WTC11 (cell line): ENCODE results near the gene CDK5. TPM values are rescaled to one million over a fixed set of nuclear protein-coding genes. Genes with fewer than 3 reads are reported as not detected.

Experiments used
- ATF1 ChIP-seq: sonication (generic); formaldehyde crosslinking; IDR thresholded peaks from 2 replicates; pipeline ENCODE4 v1.8.1; 2023; ENCODE audit warnings: mild to moderate bottlenecking, moderate library complexity, missing genetic modification reagents
- CTCF ChIP-seq: fragments of 200-600 bp; IDR thresholded peaks from 2 replicates; pipeline ENCODE4 v1.8.0; 2022; ENCODE audit warnings: antibody characterized with exemption
- E2F1 ChIP-seq: sonication (generic); formaldehyde crosslinking; IDR thresholded peaks from 2 replicates; pipeline ENCODE4 v1.8.0; 2022; ENCODE audit warnings: mild to moderate bottlenecking, missing genetic modification reagents
- ELF4 ChIP-seq: sonication (generic); formaldehyde crosslinking; IDR thresholded peaks from 2 replicates; pipeline ENCODE4 v1.8.1; 2022; ENCODE audit warnings: low read depth, mild to moderate bottlenecking, moderate library complexity, missing genetic modification reagents
- ESRRA ChIP-seq: sonication (generic); formaldehyde crosslinking; IDR thresholded peaks from 2 replicates; pipeline ENCODE4 v1.8.1; 2022; ENCODE audit warnings: mild to moderate bottlenecking, missing genetic modification reagents, borderline replicate concordance
- ETV6 ChIP-seq: sonication (generic); formaldehyde crosslinking; IDR thresholded peaks from 2 replicates; pipeline ENCODE4 v1.8.1; 2022; ENCODE audit warnings: mild to moderate bottlenecking, missing genetic modification reagents
- FOXJ3 ChIP-seq: sonication (generic); formaldehyde crosslinking; IDR thresholded peaks from 2 replicates; pipeline ENCODE4 v1.9.0; 2021; ENCODE audit warnings: missing genetic modification reagents, mild to moderate bottlenecking, borderline replicate concordance
- FOXP1 ChIP-seq: sonication (generic); formaldehyde crosslinking; IDR thresholded peaks from 2 replicates; pipeline ENCODE4 v1.8.0; 2022; ENCODE audit warnings: missing genetic modification reagents, mild to moderate bottlenecking, moderate library complexity, borderline replicate concordance
- FOXP4 ChIP-seq: sonication (generic); formaldehyde crosslinking; IDR thresholded peaks from 2 replicates; pipeline ENCODE4 v1.8.0; 2022; ENCODE audit warnings: mild to moderate bottlenecking, missing genetic modification reagents
- HMGXB4 ChIP-seq: sonication (generic); formaldehyde crosslinking; IDR thresholded peaks from 2 replicates; pipeline ENCODE4 v1.8.1; 2023; ENCODE audit warnings: mild to moderate bottlenecking, moderate library complexity, missing genetic modification reagents
- JUN ChIP-seq: sonication (generic); formaldehyde crosslinking; IDR thresholded peaks from 2 replicates; pipeline ENCODE4 v1.8.0; 2023; ENCODE audit warnings: mild to moderate bottlenecking, missing genetic modification reagents
- OVOL2 ChIP-seq: fragments of 250-450 bp; sonication (Bioruptor Pico); IDR thresholded peaks from 2 replicates; pipeline ENCODE4 v1.9.0; 2021; ENCODE audit warnings: mild to moderate bottlenecking, borderline replicate concordance
- RELA ChIP-seq: sonication (generic); formaldehyde crosslinking; IDR thresholded peaks from 2 replicates; pipeline ENCODE4 v1.8.1; 2022; ENCODE audit warnings: missing genetic modification reagents, mild to moderate bottlenecking, borderline replicate concordance
- RORB ChIP-seq: fragments of 250-450 bp; sonication (Bioruptor Pico); IDR thresholded peaks from 2 replicates; pipeline ENCODE4 v1.9.0; 2021; ENCODE audit warnings: mild to moderate bottlenecking
- SP1 ChIP-seq: sonication (generic); formaldehyde crosslinking; conservative IDR thresholded peaks from 2 replicates; pipeline ENCODE4 v1.8.1; 2022; ENCODE audit warnings: missing genetic modification reagents
- STAT6 ChIP-seq: sonication (generic); formaldehyde crosslinking; conservative IDR thresholded peaks from 2 replicates; pipeline ENCODE4 v1.8.1; 2023; ENCODE audit warnings: mild to moderate bottlenecking, low read depth, missing genetic modification reagents, moderate library complexity
- USF1 ChIP-seq: sonication (generic); formaldehyde crosslinking; IDR thresholded peaks from 2 replicates; pipeline ENCODE4 v1.8.0; 2022; ENCODE audit warnings: mild to moderate bottlenecking, missing genetic modification reagents
- ZNF138 ChIP-seq: sonication (generic); formaldehyde crosslinking; conservative IDR thresholded peaks from 2 replicates; pipeline ENCODE4 v1.8.1; 2022; ENCODE audit warnings: mild to moderate bottlenecking, moderate library complexity, missing genetic modification reagents
- ZNF232 ChIP-seq: sonication (generic); formaldehyde crosslinking; IDR thresholded peaks from 2 replicates; pipeline ENCODE4 v1.8.0; 2022; ENCODE audit warnings: mild to moderate bottlenecking, missing genetic modification reagents
- ZNF281 ChIP-seq: sonication (generic); formaldehyde crosslinking; IDR thresholded peaks from 2 replicates; pipeline ENCODE4 v1.8.0; 2023; ENCODE audit warnings: mild to moderate bottlenecking, missing genetic modification reagents
- ZNF317 ChIP-seq: sonication (generic); formaldehyde crosslinking; IDR thresholded peaks from 2 replicates; pipeline ENCODE4 v1.8.1; 2023; ENCODE audit warnings: low read depth, mild to moderate bottlenecking, moderate library complexity, missing genetic modification reagents, borderline replicate concordance
- ZNF423 ChIP-seq: fragments of 250-450 bp; sonication (Bioruptor Pico); IDR thresholded peaks from 2 replicates; pipeline ENCODE4 v2.1.2; 2022; ENCODE audit warnings: mild to moderate bottlenecking, moderate library complexity
- ZSCAN18 ChIP-seq: fragments of 250-450 bp; sonication (Bioruptor Pico); IDR thresholded peaks from 2 replicates; pipeline ENCODE4 v2.1.2; 2022; ENCODE audit warnings: mild to moderate bottlenecking, moderate library complexity
- total RNA-seq: library from RNA; stranded (reverse); gene quantifications from 3 replicates; pipeline ENCODE4 v1.2.3, GENCODE V29; 2021

CDK5 gene
- total RNA-seq, 1 experiment from 2014 or later = 27.8 TPM

GRCh38 chr7:151087245-151088018, 29.7 kb upstream of the CDK5 start (continued):
- TF ChIP-seq ZSCAN18 (CRISPR knock-in tag) (no peak), E2F1 (CRISPR knock-in tag) (no peak), FOXP4 (CRISPR knock-in tag) (no peak), ESRRA (CRISPR knock-in tag) (no peak), ATF1 (CRISPR knock-in tag) (no peak), ZNF232 (CRISPR knock-in tag) (no peak), ZNF281 (CRISPR knock-in tag) (0 out of 2 replicates have a peak, but pooled peaks have one; percentile 47), ETV6 (CRISPR knock-in tag) (peak; percentile 12; the same call in 1 of the 2 replicates), STAT6 (CRISPR knock-in tag) (no peak), RELA (CRISPR knock-in tag) (no peak), SP1 (CRISPR knock-in tag) (peak; percentile 27; the same call in 1 of the 2 replicates), OVOL2 (CRISPR knock-in tag) (no peak), FOXJ3 (CRISPR knock-in tag) (no peak), ZNF138 (CRISPR knock-in tag) (no peak), FOXP1 (CRISPR knock-in tag) (peak; percentile 72; the same call in 1 of the 2 replicates), RORB (CRISPR knock-in tag) (no peak), USF1 (CRISPR knock-in tag) (0 out of 2 replicates have a peak, but pooled peaks have one; percentile 14), ZNF317 (CRISPR knock-in tag) (no peak), JUN (no peak), ZNF423 (CRISPR knock-in tag) (no peak), CTCF (no peak), ELF4 (CRISPR knock-in tag) (no peak), HMGXB4 (CRISPR knock-in tag) (no peak)
